ENCODE results near the gene MKNK1.
A peak's percentile ranks its signal among the peaks of the same experiment; 100 is the strongest.

Gene MKNK1

GRCh38 chr1:46557403-46557802, 46.7 kb downstream of the MKNK1 start:
- no peak for DNase-seq

GRCh38 chr1:46556822-46557221, 47.2 kb downstream of the MKNK1 start:
- DNase-seq: no peak

- no peak for DNase-seq
These were observed 48.0 kb downstream of the MKNK1 start for GRCh38 chr1:46555826-46556619.

- DNase-seq: peak; percentile 26 to 85 (median 49)
These were observed 49.3 kb downstream of the MKNK1 start for GRCh38 chr1:46554597-46555381.

GRCh38 chr1:46554236-46554596, 49.9 kb downstream of the MKNK1 start:
- no peak for DNase-seq

- no peak for DNase-seq
These were observed 50.6 kb downstream of the MKNK1 start for GRCh38 chr1:46553506-46553905.

GRCh38 chr1:46552357-46553237, 51.5 kb downstream of the MKNK1 start:
- DNase-seq: peak in 1 of 3 experiments; percentile 42

GRCh38 chr1:46551597-46552095, 52.4 kb downstream of the MKNK1 start, which contains the start of gene KNCN:
KNCN (minus strand) TSS chr1:46551647; CDS start chr1:46551215, 432 bp downstream.
- no peak for DNase-seq

- DNase-seq: peak in 2 of 3 experiments; percentile 72 to 85
These were observed 53.3 kb downstream of the MKNK1 start for GRCh38 chr1:46550751-46551231.

- DNase-seq: peak in 2 of 3 experiments; percentile 87
These were observed 54.1 kb downstream of the MKNK1 start for GRCh38 chr1:46549697-46550681.

- peak in 2 of 3 experiments; percentile 18 to 23 for DNase-seq
These were observed 56.3 kb downstream of the MKNK1 start for GRCh38 chr1:46547481-46548383.

- DNase-seq: peak in 1 of 3 experiments; percentile 12
These were observed 57.9 kb downstream of the MKNK1 start for GRCh38 chr1:46546210-46546609.

GRCh38 chr1:46545784-46546183, 58.3 kb downstream of the MKNK1 start:
- DNase-seq: no peak

- DNase-seq: no peak
These were observed 59.4 kb downstream of the MKNK1 start for GRCh38 chr1:46544561-46545240.

GRCh38 chr1:46543761-46544560, 60.1 kb downstream of the MKNK1 start:
- DNase-seq: no peak

GRCh38 chr1:46543382-46543760, 60.7 kb downstream of the MKNK1 start:
- DNase-seq: no peak

- no peak for DNase-seq
These were observed 64.1 kb downstream of the MKNK1 start for GRCh38 chr1:46539972-46540371.

- DNase-seq: no peak
These were observed 65.9 kb downstream of the MKNK1 start for GRCh38 chr1:46538147-46538546.

- DNase-seq: no peak
These were observed 66.4 kb downstream of the MKNK1 start for GRCh38 chr1:46537651-46538050.

All from NCI-H1417 (cell line).